Stimulated activated CD8-positive, alpha-beta memory T cell treated with anti-CD3 and anti-CD28 coated beads, Interleukin-15, amount 100 ng/mL, for 48 hours (primary cell): ENCODE data around the gene IKZF3.
"Not testable (repeated sequence)": the region's sequence is repeated elsewhere in the genome, so short reads cannot be mapped to it uniquely, and the experiment has no call there.

Experiments used
- DNase-seq, 2 donors: peaks; one replicate each; pipeline ENCODE4 v3.0.0-alpha.2; 2020; ENCODE audit warnings: low read depth in 2 of 2

Gene IKZF3

GRCh38 chr17:39719563-39720355 lies 144.4 kb downstream of the IKZF3 start:
- DNase-seq: no peak

DNA sequence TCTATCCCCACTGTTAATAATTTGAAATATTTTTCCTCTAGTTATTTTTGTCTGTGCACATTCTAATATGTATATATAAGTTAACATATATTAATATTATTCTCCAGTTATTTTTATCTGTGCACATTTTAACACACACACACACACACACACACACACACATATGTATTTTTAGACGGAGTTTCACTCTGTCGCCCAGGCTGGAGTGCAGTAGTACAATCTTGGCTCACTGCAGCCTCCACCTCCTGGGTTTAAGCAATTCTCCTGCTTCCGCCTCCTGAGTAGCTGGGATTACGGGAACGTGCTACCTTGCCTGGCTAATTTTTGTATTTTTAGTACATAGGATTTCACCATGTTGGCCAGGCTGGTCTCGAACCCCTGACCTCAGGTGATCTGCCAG lies 146.5 kb downstream of the IKZF3 start:
- DNase-seq: no peak

GRCh38 chr17:39716879-39717536 lies 147.1 kb downstream of the IKZF3 start:
- no peak for DNase-seq

GRCh38 chr17:39716073-39716818 lies 147.9 kb downstream of the IKZF3 start:
- no peak for DNase-seq

- DNase-seq: no peak
These were observed 148.6 kb downstream of the IKZF3 start for GRCh38 chr17:39715375-39716072.

DNA sequence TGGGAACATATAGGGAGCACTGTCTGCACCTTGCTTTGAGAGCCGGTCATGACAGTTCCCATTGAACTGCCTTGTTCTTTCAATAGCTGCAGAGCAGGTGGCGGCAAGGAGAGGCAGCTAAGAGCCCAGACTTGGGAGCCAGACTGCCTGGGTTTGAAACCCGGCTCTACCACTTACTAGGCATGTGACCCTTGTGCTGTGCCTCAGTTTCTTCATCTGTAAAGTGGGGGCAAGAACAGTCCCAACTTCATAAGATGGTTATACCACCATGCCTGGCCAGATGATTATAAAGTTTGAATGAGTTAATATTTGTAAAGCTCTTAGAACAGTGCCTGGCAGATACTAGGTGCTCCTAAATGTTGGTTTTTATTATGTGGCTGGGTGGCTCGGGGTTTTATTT lies 149.9 kb downstream of the IKZF3 start:
- DNase-seq: no peak

DNA sequence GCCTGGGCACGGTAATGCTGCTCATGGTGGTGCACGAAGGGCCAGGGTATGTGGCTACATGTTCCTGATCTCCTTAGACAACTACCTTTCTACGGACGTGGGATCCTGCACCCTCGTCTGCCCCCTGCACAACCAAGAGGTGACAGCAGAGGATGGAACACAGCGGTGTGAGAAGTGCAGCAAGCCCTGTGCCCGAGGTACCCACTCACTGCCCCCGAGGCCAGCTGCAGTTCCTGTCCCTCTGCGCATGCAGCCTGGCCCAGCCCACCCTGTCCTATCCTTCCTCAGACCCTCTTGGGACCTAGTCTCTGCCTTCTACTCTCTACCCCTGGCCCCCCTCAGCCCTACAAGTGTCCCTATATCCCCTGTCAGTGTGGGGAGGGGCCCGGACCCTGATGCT lies 152.3 kb downstream of the IKZF3 start:
- DNase-seq: no peak

DNA sequence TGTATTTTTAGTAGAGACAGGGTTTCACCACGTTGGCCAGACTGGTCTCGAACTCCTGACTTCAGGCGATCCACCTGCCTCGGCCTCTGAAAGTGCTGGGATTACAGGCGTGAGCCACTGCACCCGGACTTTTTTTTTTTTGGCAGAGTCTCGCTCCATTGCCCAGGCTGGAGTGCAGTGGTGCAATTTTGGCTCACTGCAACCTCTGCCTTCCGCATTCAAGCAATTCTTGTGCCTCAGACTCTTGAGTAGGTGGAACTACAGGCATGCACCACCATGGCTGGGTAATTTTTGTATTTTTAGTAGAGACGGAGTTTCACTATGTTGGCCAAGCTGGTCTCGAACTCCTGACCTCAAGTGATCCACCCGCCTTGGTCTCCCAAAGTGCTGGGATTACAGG lies 153.0 kb downstream of the IKZF3 start:
- DNase-seq: not testable (repeated sequence)

- no peak for DNase-seq
These were observed 153.8 kb downstream of the IKZF3 start for GRCh38 chr17:39709998-39710964.

DNA sequence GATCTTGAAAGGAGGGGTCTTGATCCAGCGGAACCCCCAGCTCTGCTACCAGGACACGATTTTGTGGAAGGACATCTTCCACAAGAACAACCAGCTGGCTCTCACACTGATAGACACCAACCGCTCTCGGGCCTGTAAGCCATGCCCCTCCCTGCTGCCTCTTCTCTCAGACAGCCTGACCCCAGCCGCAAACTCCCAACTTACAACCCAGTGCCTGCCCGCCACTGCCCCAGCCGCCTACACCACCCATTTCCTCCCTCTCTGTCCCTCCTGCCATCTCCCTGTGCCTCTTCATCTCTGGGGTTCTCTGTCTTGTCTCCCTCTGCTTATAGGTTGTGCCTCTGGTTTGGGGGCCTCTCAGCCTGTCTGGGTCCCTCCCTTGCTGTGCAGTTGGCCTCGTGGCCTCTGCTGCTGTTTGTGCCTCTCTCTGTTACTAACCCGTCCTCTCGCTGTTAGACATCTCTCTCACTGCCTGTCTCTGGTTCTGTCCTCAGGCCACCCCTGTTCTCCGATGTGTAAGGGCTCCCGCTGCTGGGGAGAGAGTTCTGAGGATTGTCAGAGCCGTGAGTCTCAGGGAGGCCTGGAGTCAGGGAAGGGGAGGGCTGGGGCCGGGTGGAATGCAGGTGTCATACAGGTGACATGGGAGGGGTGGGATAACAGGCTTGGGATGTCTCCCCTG lies 154.7 kb downstream of the IKZF3 start:
- no peak for DNase-seq
